Fibroblast of skin of right biceps (primary cell): ENCODE data around the gene ARHGAP23.
"Not testable (repeated sequence)": the region's sequence is repeated elsewhere in the genome, so short reads cannot be mapped to it uniquely, and the experiment has no call there.

ENCODE experiments used
- DNase-seq: peaks from one replicate; pipeline ENCODE4 v3.0.0-alpha.2; 2013

Gene ARHGAP23

GRCh38 chr17:38530856-38531255 is 102.6 kb downstream of the ARHGAP23 start:
- not testable (repeated sequence) for DNase-seq

GRCh38 chr17:38531761-38532160 is 103.5 kb downstream of the ARHGAP23 start:
- not testable (repeated sequence) for DNase-seq

GRCh38 chr17:38532451-38532850 is 104.2 kb downstream of the ARHGAP23 start:
- no peak for DNase-seq

- DNase-seq, result no peak
These were observed 105.0 kb downstream of the ARHGAP23 start for GRCh38 chr17:38533241-38533640.

GRCh38 chr17:38533866-38534497 is 105.7 kb downstream of the ARHGAP23 start:
- DNase-seq, result no peak

- no peak for DNase-seq
These were observed 106.2 kb downstream of the ARHGAP23 start for GRCh38 chr17:38534498-38534885.

- no peak for DNase-seq
These were observed 107.6 kb downstream of the ARHGAP23 start for GRCh38 chr17:38535886-38536285.

- DNase-seq, result no peak
These were observed 108.4 kb downstream of the ARHGAP23 start for GRCh38 chr17:38536661-38537060.

- DNase-seq, result no peak
These were observed 110.6 kb downstream of the ARHGAP23 start for GRCh38 chr17:38538906-38539305.

GRCh38 chr17:38539386-38539785 is 111.1 kb downstream of the ARHGAP23 start:
- DNase-seq, result no peak

GRCh38 chr17:38540514-38541045 is 112.3 kb downstream of the ARHGAP23 start:
- no peak for DNase-seq

- DNase-seq, result no peak
These were observed 113.0 kb downstream of the ARHGAP23 start for GRCh38 chr17:38541281-38541680.

- no peak for DNase-seq
These were observed 114.0 kb downstream of the ARHGAP23 start for GRCh38 chr17:38542286-38542685.

- DNase-seq, result no peak
These were observed 115.3 kb downstream of the ARHGAP23 start for GRCh38 chr17:38543403-38544174.

- DNase-seq, result no peak
These were observed 116.0 kb downstream of the ARHGAP23 start for GRCh38 chr17:38544175-38544838.

GRCh38 chr17:38544839-38545209 is 116.6 kb downstream of the ARHGAP23 start:
- no peak for DNase-seq

- no peak for DNase-seq
These were observed 117.4 kb downstream of the ARHGAP23 start for GRCh38 chr17:38545531-38546225.

GRCh38 chr17:38546396-38546795 is 118.1 kb downstream of the ARHGAP23 start:
- no peak for DNase-seq

- DNase-seq, result no peak
These were observed 119.2 kb downstream of the ARHGAP23 start for GRCh38 chr17:38547444-38547843.

GRCh38 chr17:38549285-38549684 is 121.0 kb downstream of the ARHGAP23 start:
- DNase-seq, result no peak

- DNase-seq, result peak; percentile 22
These were observed 122.4 kb downstream of the ARHGAP23 start for GRCh38 chr17:38550661-38551060.

GRCh38 chr17:38551121-38551520 is 122.9 kb downstream of the ARHGAP23 start:
- DNase-seq, result no peak

- DNase-seq, result no peak
These were observed 124.1 kb downstream of the ARHGAP23 start for GRCh38 chr17:38552343-38552742.
